ENCODE data around the gene SMIM30. TPM values are rescaled to one million over a fixed set of nuclear protein-coding genes. Genes with fewer than 3 reads are reported as not detected.

SMIM30 gene
- total RNA-seq, 2 experiments from 2014 or later, result 43.3 to 55.1 TPM

DNA sequence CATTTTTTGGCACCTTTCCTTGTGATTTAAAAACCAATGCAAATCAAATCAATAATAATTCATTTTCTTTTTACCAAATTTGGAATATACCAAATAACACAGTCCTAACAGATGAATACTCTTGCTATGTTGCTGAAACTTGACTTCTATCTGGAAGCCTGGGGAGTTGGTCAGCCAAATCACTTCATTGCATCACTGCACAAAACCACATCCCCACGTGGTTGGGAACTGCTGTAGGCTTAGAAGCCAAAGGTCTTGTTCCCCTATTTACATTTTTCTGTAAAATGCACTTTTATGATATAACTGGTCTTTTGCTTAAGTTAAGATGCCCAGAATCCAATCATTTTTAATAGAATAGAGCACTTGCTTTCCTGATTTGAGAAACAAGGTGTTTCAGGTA is 46.9 kb downstream of the SMIM30 start:
- CTCF ChIA-PET (ENCODE audit: unreplicated experiment), result no interaction called here
- H2AFZ ChIP-seq (ENCODE audit: low read length), result no peak overlapping the region
- peak; percentile 2 for DNase-seq (ENCODE audit: low spot score)
- intact Hi-C loops (cut with micrococcal nuclease; ENCODE audit: unreplicated experiment), result no loop called here
- POLR2A ChIA-PET, result no interaction called here
- H3K27ac ChIP-seq (ENCODE audit: low read depth, low read length, poor library complexity, severe bottlenecking), result no peak overlapping the region
- H3K9me3 ChIP-seq (ENCODE audit: low read length), result no peaks in the 10 kb centered on the region
- TF ChIP-seq, protein P1, sequence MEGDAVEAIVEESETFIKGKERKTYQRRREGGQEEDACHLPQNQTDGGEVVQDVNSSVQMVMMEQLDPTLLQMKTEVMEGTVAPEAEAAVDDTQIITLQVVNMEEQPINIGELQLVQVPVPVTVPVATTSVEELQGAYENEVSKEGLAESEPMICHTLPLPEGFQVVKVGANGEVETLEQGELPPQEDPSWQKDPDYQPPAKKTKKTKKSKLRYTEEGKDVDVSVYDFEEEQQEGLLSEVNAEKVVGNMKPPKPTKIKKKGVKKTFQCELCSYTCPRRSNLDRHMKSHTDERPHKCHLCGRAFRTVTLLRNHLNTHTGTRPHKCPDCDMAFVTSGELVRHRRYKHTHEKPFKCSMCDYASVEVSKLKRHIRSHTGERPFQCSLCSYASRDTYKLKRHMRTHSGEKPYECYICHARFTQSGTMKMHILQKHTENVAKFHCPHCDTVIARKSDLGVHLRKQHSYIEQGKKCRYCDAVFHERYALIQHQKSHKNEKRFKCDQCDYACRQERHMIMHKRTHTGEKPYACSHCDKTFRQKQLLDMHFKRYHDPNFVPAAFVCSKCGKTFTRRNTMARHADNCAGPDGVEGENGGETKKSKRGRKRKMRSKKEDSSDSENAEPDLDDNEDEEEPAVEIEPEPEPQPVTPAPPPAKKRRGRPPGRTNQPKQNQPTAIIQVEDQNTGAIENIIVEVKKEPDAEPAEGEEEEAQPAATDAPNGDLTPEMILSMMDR (conservative IDR thresholded peaks at IDR 0.05; ENCODE audit: low read length), result no peak
- TF ChIP-seq EZH2phosphoT487 (IDR thresholded peaks at IDR 0.05; ENCODE audit: borderline replicate concordance, low read depth, low read length), result no peak
- H4K20me1 ChIP-seq (ENCODE audit: insufficient read depth, low read length), result no peaks in the 10 kb centered on the region
- no peaks in the 10 kb centered on the region for H3K36me3 ChIP-seq (ENCODE audit: insufficient read depth, low read length)
- no peaks in the 10 kb centered on the region for H3K4me1 ChIP-seq (ENCODE audit: insufficient read depth, low read length, poor library complexity, severe bottlenecking)
- BruUV-seq (replicated peaks), result no TSS peak
- no peak overlapping the region for H3K4me2 ChIP-seq (ENCODE audit: low read length)
- no peak overlapping the region for H3K4me3 ChIP-seq (ENCODE audit: low read depth, low read length, poor library complexity, severe bottlenecking)
- no peaks in the 10 kb centered on the region for H3K79me2 ChIP-seq (ENCODE audit: insufficient read depth, low read depth, low read length)
- no peaks in the 10 kb centered on the region; the same call in 1 of the 2 replicates for H3K9me2 ChIP-seq (ENCODE audit: insufficient read depth, low read length)

Other genes with a start within 250 kb of the SMIM30 start
- gene GPR85, start 31.7 kb downstream of the SMIM30 start, total RNA-seq (2014; rRNA removed; shearing (Covaris generic)), result not detected in 2 replicates
- not detected in 2 replicates for gene GPR85, start 31.7 kb downstream of the SMIM30 start, total RNA-seq (2022)